HG02973 (cell line): ENCODE data around the gene SARNP.

Source experiments
- ATAC-seq: cut with Tn5 transposase; IDR thresholded peaks from one replicate; pipeline ENCODE4 v1.9.1; 2021; ENCODE audit warnings: moderate library complexity; ENCODE audit not compliant: unreplicated experiment

The SARNP gene

GRCh38 chr12:55711786-55712553 is 105.6 kb downstream of the SARNP start:
- no peak for ATAC-seq

- ATAC-seq: no peak
Measured at GRCh38 chr12:55708695-55709233, 108.8 kb downstream of the SARNP start.

GRCh38 chr12:55707841-55708694 is 109.5 kb downstream of the SARNP start, which contains the start of gene ITGA7:
TSS of gene ITGA7 (minus strand) at chr12:55707904. CDS start at chr12:55707682, 222 bp downstream.
- no peak for ATAC-seq
